Urinary bladder (tissue), 4 donors: ENCODE results near the gene LMCD1. TPM values are rescaled to one million over a fixed set of nuclear protein-coding genes. Genes with fewer than 3 reads are reported as not detected.

ENCODE experiments used
- DNase-seq: peaks from one replicate; pipeline ENCODE4 v3.0.0-alpha.2; 2015; ENCODE audit errors: extremely low spot score
- H3K27ac ChIP-seq: one replicate; pipeline ENCODE4 v1.5.1; 2013; ENCODE audit warnings: low read depth, mild to moderate bottlenecking, moderate library complexity
- H3K36me3 ChIP-seq: one replicate; pipeline ENCODE4 v1.6.1; 2013; ENCODE audit warnings: mild to moderate bottlenecking, moderate library complexity; ENCODE audit not compliant: insufficient read depth
- H3K4me1 ChIP-seq: one replicate; pipeline ENCODE4 v1.6.1; 2013; ENCODE audit warnings: mild to moderate bottlenecking, moderate library complexity; ENCODE audit not compliant: insufficient read depth
- H3K4me3 ChIP-seq: one replicate; pipeline ENCODE4 v1.5.1; 2013; ENCODE audit warnings: low read depth, low read length
- WGBS: extraction: QIAGEN DNeasy Blood & Tissue Kit; methylation state at CpG from one replicate; pipeline ENCODE4 v1.1.7; 2013; 5-methylcytosine and 5-hydroxymethylcytosine counted together
- polyA plus RNA-seq: library from polyadenylated mRNA; stranded (reverse); fragments of 200-250 nt; gene quantifications from one replicate; pipeline ENCODE4 v1.2.3, GENCODE V29; 2013
- total RNA-seq: library from RNA; depleted of rRNA; stranded (reverse); fragments of >200 nt; gene quantifications from one replicate; pipeline ENCODE4 v1.2.3, GENCODE V29; 2014
- donor health status: healthy with polysubstance abuse.
- donor health status: healthy.

Gene LMCD1
- total and polyA plus RNA-seq, 2 donors = 34.3 to 163 TPM

DNA sequence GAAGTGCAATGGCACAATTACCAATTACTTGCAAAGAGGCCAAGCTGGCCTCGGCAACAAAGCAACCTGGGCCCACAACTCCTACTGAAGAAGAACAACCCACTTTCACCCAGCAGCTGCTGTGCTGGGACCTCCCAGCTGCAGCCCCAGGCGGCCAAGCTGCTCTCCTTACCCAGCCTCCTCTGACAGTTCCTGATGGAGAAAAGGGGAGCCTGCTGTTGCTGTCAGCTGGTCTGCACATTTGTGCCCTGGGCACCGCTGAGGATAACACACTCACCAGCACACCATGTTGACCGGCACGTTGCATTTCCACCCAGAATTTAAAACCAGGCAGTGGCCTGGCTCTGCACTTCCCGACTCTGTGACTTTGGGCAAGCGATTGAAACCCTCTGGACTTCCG, 109.3 kb downstream of the LMCD1 start:
- no peaks in the 10 kb centered on the region for H3K4me1 ChIP-seq
- H3K36me3 ChIP-seq = no peaks in the 10 kb centered on the region
- 92% methylated on average over 8 of the region's 8 CpGs for WGBS
- DNase-seq = no peak
- H3K4me3 ChIP-seq = no peak overlapping the region
- no peak overlapping the region for H3K27ac ChIP-seq

DNA sequence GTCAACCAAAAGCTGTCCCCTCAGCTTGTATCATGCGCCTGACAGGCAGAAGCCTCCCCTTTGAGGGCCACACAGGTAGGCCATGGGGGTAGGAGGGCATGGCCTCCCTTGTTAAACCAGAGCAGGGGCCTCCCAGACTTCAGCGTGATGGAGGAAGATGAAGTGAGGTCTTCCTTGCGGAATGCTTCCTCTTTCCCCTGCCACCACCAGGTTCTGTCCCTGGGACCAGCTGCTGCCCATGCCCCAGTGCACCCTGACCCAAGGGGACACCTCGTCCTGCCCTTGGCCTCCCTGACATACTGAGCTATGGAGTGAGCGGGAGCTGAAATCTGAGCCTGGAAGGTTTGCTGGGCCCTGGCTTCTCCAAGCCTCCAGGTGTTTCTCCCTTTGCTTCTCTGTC, 116.3 kb downstream of the LMCD1 start:
- WGBS = 98% methylated on average over 5 of the region's 5 CpGs
- Histone ChIP-seq H3K27ac (no peak overlapping the region), H3K4me3 (no peak overlapping the region), H3K36me3 (no peaks in the 10 kb centered on the region), H3K4me1 (no peaks in the 10 kb centered on the region)
- no peak for DNase-seq

DNA sequence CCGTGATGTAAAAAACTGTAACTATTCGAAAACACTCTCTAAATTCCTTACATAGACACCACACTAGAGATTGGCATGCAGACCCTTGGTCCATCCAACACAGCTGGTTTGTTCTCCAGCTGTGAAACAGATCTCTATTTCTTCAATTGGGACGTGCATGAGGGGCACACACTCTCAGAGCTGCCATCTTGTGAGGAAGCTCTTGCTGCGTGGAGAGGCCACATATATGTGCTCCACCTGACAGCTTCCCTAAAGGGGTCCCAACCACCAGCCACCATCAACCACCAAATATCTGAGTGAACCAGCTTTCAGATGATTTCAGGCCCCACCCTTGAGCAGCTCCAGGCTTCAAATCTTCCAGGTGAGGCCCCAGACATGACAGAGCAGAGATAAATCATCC, 117.3 kb downstream of the LMCD1 start:
- DNase-seq = no peak
- Histone ChIP-seq H3K27ac (no peak overlapping the region), H3K36me3 (no peaks in the 10 kb centered on the region), H3K4me1 (no peaks in the 10 kb centered on the region), H3K4me3 (no peak overlapping the region)
- 95% methylated on average over 4 of the region's 4 CpGs for WGBS

DNA sequence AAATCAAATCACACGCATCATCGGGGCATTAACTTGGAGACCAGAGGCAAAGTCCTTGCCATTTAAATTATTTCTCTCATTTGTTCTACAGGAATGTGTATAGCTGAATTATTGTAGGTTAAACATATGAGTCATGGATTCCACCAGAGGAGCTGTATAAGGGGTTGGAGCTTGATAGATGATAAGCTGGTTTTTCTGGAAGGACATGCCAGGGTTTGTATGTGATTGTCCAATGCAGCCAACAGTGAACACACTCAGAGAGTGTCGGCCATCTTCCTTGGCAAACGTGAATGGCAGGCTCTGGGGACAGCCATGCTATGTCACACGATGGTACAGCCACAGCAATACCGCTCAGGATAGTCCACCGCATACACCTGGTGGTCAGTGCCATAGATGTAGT, 117.9 kb downstream of the LMCD1 start:
- H3K4me1 ChIP-seq = no peaks in the 10 kb centered on the region
- no peak overlapping the region for H3K27ac ChIP-seq
- no peak overlapping the region for H3K4me3 ChIP-seq
- no peaks in the 10 kb centered on the region for H3K36me3 ChIP-seq
- no peak for DNase-seq
- 88% methylated on average over 7 of the region's 7 CpGs for WGBS

DNA sequence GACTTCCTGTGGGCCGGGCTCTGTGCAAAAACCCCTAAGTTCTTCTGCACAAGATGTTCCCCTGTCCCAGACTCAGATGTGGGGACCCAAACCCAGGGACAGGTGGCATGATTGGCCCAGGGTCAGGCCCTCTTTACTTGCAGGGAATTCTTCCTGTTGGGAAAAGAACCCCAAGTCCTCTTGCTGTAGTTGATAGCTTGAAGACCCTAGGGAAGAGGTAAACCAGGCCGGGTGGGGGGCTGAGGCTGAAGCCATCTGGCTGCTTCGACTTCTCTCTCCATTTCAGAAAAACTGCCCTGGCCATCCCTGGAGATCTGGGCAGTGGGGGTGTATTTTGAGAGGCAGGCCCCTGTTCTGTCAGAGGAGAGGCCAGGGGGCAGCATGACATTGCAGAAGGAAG, 119.5 kb downstream of the LMCD1 start:
- 85% methylated on average over 3 of the region's 3 CpGs for WGBS
- Histone ChIP-seq H3K36me3 (no peaks in the 10 kb centered on the region), H3K4me1 (no peaks in the 10 kb centered on the region), H3K27ac (no peak overlapping the region), H3K4me3 (no peak overlapping the region)
- no peak for DNase-seq

DNA sequence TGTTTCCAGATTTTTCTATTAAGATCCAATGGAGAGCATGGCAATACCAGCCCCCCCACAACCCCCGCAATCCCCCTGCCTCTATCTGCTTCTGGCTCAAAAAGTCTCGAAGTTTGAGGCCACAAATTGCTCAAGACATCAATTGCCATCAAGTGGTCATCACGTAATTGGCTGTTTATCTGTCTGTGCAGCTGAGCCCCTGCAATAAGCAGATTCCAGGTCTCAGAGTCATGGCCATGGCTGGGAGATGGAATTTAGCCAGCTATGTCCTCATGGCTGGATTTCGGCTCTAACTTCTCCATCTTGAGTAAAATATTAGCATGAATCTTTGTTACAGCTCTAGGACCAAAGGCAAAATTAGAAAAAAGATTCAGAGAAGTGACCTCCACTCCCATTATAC, 120.2 kb downstream of the LMCD1 start:
- 69% methylated on average over 4 of the region's 4 CpGs for WGBS
- DNase-seq = no peak

DNA sequence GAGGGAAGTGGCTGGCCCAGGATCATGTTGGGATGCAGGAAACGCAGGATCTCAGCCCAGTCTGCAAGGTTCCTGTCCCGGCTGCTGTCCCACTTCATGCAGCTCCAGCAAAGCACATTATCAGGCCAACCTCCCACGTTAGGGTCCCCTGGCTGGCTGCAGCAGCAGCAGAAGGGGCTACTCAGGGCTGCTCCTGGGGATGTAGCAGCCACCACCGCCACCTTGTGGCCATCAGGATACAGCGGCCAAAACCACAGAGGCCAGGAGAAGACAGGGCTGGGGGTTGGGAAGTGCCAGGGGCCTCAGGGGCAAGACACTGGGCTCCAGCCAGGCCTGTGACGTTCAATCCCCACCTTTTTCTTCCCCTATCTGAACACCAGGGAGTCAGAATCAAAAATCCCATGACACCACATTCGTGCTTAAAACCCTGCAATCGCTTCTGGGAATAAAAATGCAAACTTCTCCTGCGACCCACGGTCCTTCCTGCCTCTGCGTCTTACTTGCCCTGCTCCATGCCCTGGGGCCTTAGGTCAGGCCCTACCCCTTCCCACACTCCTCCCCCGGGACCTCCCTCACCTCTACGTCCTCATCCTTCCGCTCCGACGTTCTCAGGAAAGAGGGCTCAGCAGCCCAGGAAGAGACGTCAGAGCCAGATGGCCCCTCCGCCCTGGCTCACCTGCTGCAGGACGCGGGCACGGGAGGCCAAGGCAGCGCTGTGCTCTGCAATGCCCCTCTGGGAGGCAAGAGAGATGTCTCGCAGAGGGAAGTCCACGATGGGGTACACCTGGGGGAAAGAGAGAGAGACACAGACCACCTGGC, 121.5 kb downstream of the LMCD1 start:
- no peaks in the 10 kb centered on the region for H3K36me3 ChIP-seq
- no peaks in the 10 kb centered on the region for H3K4me1 ChIP-seq
- 43% methylated on average over 24 of the region's 24 CpGs for WGBS
- H3K4me3 ChIP-seq = no peak overlapping the region
- no peak overlapping the region for H3K27ac ChIP-seq
- DNase-seq = peak; percentile 37

More for the DNA sequence above, 120.2 kb downstream of the LMCD1 start:
- Histone ChIP-seq H3K27ac (no peak overlapping the region), H3K4me1 (no peaks in the 10 kb centered on the region), H3K4me3 (no peak overlapping the region), H3K36me3 (no peaks in the 10 kb centered on the region)

DNA sequence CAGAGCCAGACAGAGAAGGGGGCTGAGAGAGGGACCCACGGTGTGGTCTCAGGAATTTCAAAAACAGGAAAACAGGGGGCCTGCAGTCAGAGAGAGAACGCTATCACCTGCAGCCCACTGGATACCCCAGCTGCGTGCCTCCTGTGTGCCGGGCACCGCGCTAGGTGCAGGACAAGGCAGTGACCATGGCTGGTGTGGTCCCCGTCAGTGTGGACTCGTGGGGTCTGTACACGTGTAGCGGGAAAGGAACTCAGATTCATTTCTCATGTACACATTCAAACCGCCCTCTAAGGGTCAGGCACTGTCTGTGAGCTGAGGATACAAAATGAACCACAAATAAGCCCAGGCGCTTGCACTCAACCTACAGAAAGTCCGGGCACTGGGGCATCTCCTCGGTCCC, 122.1 kb downstream of the LMCD1 start:
- WGBS = 88% methylated on average over 14 of the region's 14 CpGs

More for the DNA sequence above, 122.1 kb downstream of the LMCD1 start:
- DNase-seq = no peak
- Histone ChIP-seq H3K36me3 (no peaks in the 10 kb centered on the region), H3K4me1 (no peaks in the 10 kb centered on the region), H3K4me3 (no peak overlapping the region), H3K27ac (no peak overlapping the region)

Other genes with a start within 250 kb of the LMCD1 start
- 0.90 TPM for gene SSUH2, start 143.0 kb downstream of the LMCD1 start, total RNA-seq
- gene SSUH2, start 143.0 kb downstream of the LMCD1 start, polyA plus RNA-seq = 0.49 TPM
- gene CAV3, start 232.0 kb downstream of the LMCD1 start, total RNA-seq = 6.8 TPM
- 0.19 TPM for gene CAV3, start 232.0 kb downstream of the LMCD1 start, polyA plus RNA-seq